ENCODE results near the gene PTPN4.

- TF ChIP-seq CTCF (IDR thresholded peaks at IDR 0.05; ENCODE audit: poor library complexity, severe bottlenecking) (peak; percentile 30), EZH2 (IDR thresholded peaks at IDR 0.05; ENCODE audit: borderline replicate concordance, insufficient read depth, low read length, poor library complexity, severe bottlenecking) (no peak), RAD21 (conservative IDR thresholded peaks at IDR 0.05) (peak; percentile 28), POLR2AphosphoS5 (IDR thresholded peaks at IDR 0.05) (peak; percentile 70)
Measured at GRCh38 chr2:120012771-120013596, 253.3 kb downstream of the PTPN4 start, which contains the start of gene EPB41L5.

Measured in neural cell (in vitro differentiated cells).